HEK293 (cell line): ENCODE data around the gene ASIC1.

Source experiments
- AEBP2 ChIP-seq: fragments of 450-650 bp; formaldehyde crosslinking; IDR thresholded peaks from 2 replicates; pipeline ENCODE4 v1.5.1; 2016; ENCODE audit warnings: missing biosample characterization, missing genetic modification characterization, borderline replicate concordance
- GLI2 ChIP-seq: fragments of 450-650 bp; formaldehyde crosslinking; IDR thresholded peaks from 2 replicates; pipeline ENCODE4; 2017; ENCODE audit warnings: missing biosample characterization, missing genetic modification characterization, low read depth, borderline replicate concordance
- GLIS2 ChIP-seq: fragments of 450-650 bp; formaldehyde crosslinking; IDR thresholded peaks from 2 replicates; pipeline ENCODE4 v1.5.1; 2016; ENCODE audit warnings: missing biosample characterization, missing genetic modification characterization
- INSM2 ChIP-seq: fragments of 450-650 bp; formaldehyde crosslinking; IDR thresholded peaks from 2 replicates; pipeline ENCODE4 v1.5.1; 2016; ENCODE audit warnings: missing biosample characterization, missing genetic modification characterization
- MEIS1 ChIP-seq: sonication (generic); formaldehyde crosslinking; IDR thresholded peaks from 2 replicates; pipeline ENCODE4 v1.8.1; 2022; ENCODE audit warnings: missing genetic modification reagents, mild to moderate bottlenecking, borderline replicate concordance
- MZF1 ChIP-seq: fragments of 450-650 bp; formaldehyde crosslinking; IDR thresholded peaks from 2 replicates; pipeline ENCODE4 v1.5.1; 2017; ENCODE audit warnings: missing biosample characterization, missing genetic modification characterization, borderline replicate concordance
- SP2 ChIP-seq: fragments of 450-650 bp; formaldehyde crosslinking; IDR thresholded peaks from 2 replicates; pipeline ENCODE4 v1.5.1; 2016; ENCODE audit warnings: missing biosample characterization, missing genetic modification characterization
- SP7 ChIP-seq: fragments of 450-650 bp; formaldehyde crosslinking; IDR thresholded peaks from 2 replicates; pipeline ENCODE4 v1.5.1; 2016; ENCODE audit warnings: missing biosample characterization, missing genetic modification characterization
- TRIM28 ChIP-seq: IDR thresholded peaks from 2 replicates; pipeline ENCODE4 v1.6.1; 2011; ENCODE audit warnings: low read length, control low read depth, borderline replicate concordance
- WT1 ChIP-seq: fragments of 450-650 bp; formaldehyde crosslinking; IDR thresholded peaks from 2 replicates; pipeline ENCODE4 v1.5.1; 2016; ENCODE audit warnings: missing biosample characterization, missing genetic modification characterization
- ZBTB10 ChIP-seq: fragments of 450-650 bp; formaldehyde crosslinking; IDR thresholded peaks from 2 replicates; pipeline ENCODE4 v1.5.1; 2016; ENCODE audit warnings: missing biosample characterization, missing genetic modification characterization
- ZBTB7A ChIP-seq: fragments of 450-650 bp; formaldehyde crosslinking; IDR thresholded peaks from 2 replicates; pipeline ENCODE4 v1.5.1; 2016; ENCODE audit warnings: low read depth, missing biosample characterization, missing genetic modification characterization
- ZBTB8A ChIP-seq: fragments of 450-650 bp; formaldehyde crosslinking; IDR thresholded peaks from 2 replicates; pipeline ENCODE4 v1.5.1; 2016; ENCODE audit warnings: missing biosample characterization, missing genetic modification characterization
- ZFP41 ChIP-seq: fragments of 450-650 bp; formaldehyde crosslinking; IDR thresholded peaks from 2 replicates; pipeline ENCODE4 v1.5.1; 2016; ENCODE audit warnings: missing biosample characterization, missing genetic modification characterization, borderline replicate concordance
- ZNF114 ChIP-seq: fragments of 450-650 bp; formaldehyde crosslinking; IDR thresholded peaks from 2 replicates; pipeline ENCODE4 v1.5.0; 2017; ENCODE audit warnings: missing biosample characterization, missing genetic modification characterization
- ZNF121 ChIP-seq: fragments of 450-650 bp; formaldehyde crosslinking; IDR thresholded peaks from 2 replicates; pipeline ENCODE4 v1.5.1; 2016; ENCODE audit warnings: missing biosample characterization, missing genetic modification characterization
- ZNF138 ChIP-seq: fragments of 450-650 bp; formaldehyde crosslinking; IDR thresholded peaks from 2 replicates; pipeline ENCODE4 v1.5.1; 2016; ENCODE audit warnings: missing biosample characterization, missing genetic modification characterization, borderline replicate concordance
- ZNF140 ChIP-seq: fragments of 450-650 bp; formaldehyde crosslinking; IDR thresholded peaks from 2 replicates; pipeline ENCODE4 v1.5.1; 2016; ENCODE audit warnings: missing biosample characterization, missing genetic modification characterization
- ZNF157 ChIP-seq: fragments of 450-650 bp; formaldehyde crosslinking; IDR thresholded peaks from 2 replicates; pipeline ENCODE4 v1.5.1; 2016; ENCODE audit warnings: missing biosample characterization, missing genetic modification characterization
- ZNF174 ChIP-seq: fragments of 450-650 bp; formaldehyde crosslinking; IDR thresholded peaks from 2 replicates; pipeline ENCODE4 v1.5.0; 2017; ENCODE audit warnings: missing biosample characterization, mild to moderate bottlenecking, missing genetic modification characterization
- ZNF184 ChIP-seq: fragments of 450-650 bp; IDR thresholded peaks from 2 replicates; pipeline ENCODE4 v1.5.1; 2018; ENCODE audit warnings: missing biosample characterization, mild to moderate bottlenecking, missing genetic modification characterization
- ZNF280C ChIP-seq: fragments of 450-650 bp; formaldehyde crosslinking; IDR thresholded peaks from 2 replicates; pipeline ENCODE4 v1.5.1; 2016; ENCODE audit warnings: missing biosample characterization, missing genetic modification characterization
- ZNF362 ChIP-seq: fragments of 450-650 bp; formaldehyde crosslinking; IDR thresholded peaks from 2 replicates; pipeline ENCODE4 v1.5.1; 2016; ENCODE audit warnings: missing biosample characterization, missing genetic modification characterization
- ZNF366 ChIP-seq: fragments of 450-650 bp; formaldehyde crosslinking; conservative IDR thresholded peaks from 2 replicates; pipeline ENCODE4 v1.5.1; 2016; ENCODE audit warnings: missing biosample characterization, missing genetic modification characterization
- ZNF394 ChIP-seq: fragments of 450-650 bp; formaldehyde crosslinking; IDR thresholded peaks from 2 replicates; pipeline ENCODE4 v1.5.1; 2016; ENCODE audit warnings: missing biosample characterization, missing genetic modification characterization, mild to moderate bottlenecking, moderate library complexity, borderline replicate concordance
- ZNF571 ChIP-seq: fragments of 450-650 bp; formaldehyde crosslinking; IDR thresholded peaks from 2 replicates; pipeline ENCODE4 v1.5.0; 2017; ENCODE audit warnings: missing biosample characterization, missing genetic modification characterization
- ZNF600 ChIP-seq: fragments of 450-650 bp; formaldehyde crosslinking; IDR thresholded peaks from 2 replicates; pipeline ENCODE4 v1.5.1; 2016; ENCODE audit warnings: missing biosample characterization, missing genetic modification characterization
- ZNF623 ChIP-seq: fragments of 450-650 bp; formaldehyde crosslinking; IDR thresholded peaks from 2 replicates; pipeline ENCODE4 v1.5.1; 2016; ENCODE audit warnings: missing biosample characterization, missing genetic modification characterization
- ZNF704 ChIP-seq: fragments of 450-650 bp; formaldehyde crosslinking; IDR thresholded peaks from 2 replicates; pipeline ENCODE4 v1.5.1; 2016; ENCODE audit warnings: missing biosample characterization, missing genetic modification characterization
- ZNF707 ChIP-seq: fragments of 450-650 bp; formaldehyde crosslinking; IDR thresholded peaks from 2 replicates; pipeline ENCODE4 v1.5.1; 2016; ENCODE audit warnings: missing biosample characterization, missing genetic modification characterization
- ZNF777 ChIP-seq: fragments of 450-650 bp; formaldehyde crosslinking; IDR thresholded peaks from 2 replicates; pipeline ENCODE4 v1.5.1; 2017; ENCODE audit warnings: missing biosample characterization, missing genetic modification characterization, borderline replicate concordance
- ZNF792 ChIP-seq: fragments of 450-650 bp; formaldehyde crosslinking; IDR thresholded peaks from 2 replicates; pipeline ENCODE4 v1.5.1; 2016; ENCODE audit warnings: missing biosample characterization, missing genetic modification characterization

Gene ASIC1

GRCh38 chr12:50103767-50104321 is 46.4 kb downstream of the ASIC1 start, which contains the start of gene GPD1 (continued):
- TF ChIP-seq ZNF140 (tag by site-specific recombination) (no peak), ZNF623 (tag by site-specific recombination) (no peak), ZNF362 (tag by site-specific recombination) (no peak), ZNF707 (tag by site-specific recombination) (no peak), ZNF394 (tag by site-specific recombination) (no peak), ZNF777 (tag by site-specific recombination) (no peak), INSM2 (no peak), ZNF280C (tag by site-specific recombination) (no peak), WT1 (no peak), ZNF600 (tag by site-specific recombination) (peak; percentile 78), ZNF114 (no peak), ZNF121 (tag by site-specific recombination) (no peak), SP7 (no peak), TRIM28 (no peak), GLI2 (no peak), ZNF366 (tag by site-specific recombination) (no peak), ZNF792 (tag by site-specific recombination) (no peak), ZFP41 (tag by site-specific recombination) (no peak), MZF1 (tag by site-specific recombination) (no peak), ZNF184 (tag by site-specific recombination) (no peak), ZBTB10 (tag by site-specific recombination) (no peak), ZNF174 (tag by site-specific recombination) (no peak), ZNF704 (tag by site-specific recombination) (no peak), ZBTB7A (tag by site-specific recombination) (no peak), ZBTB8A (tag by site-specific recombination) (no peak), AEBP2 (tag by site-specific recombination) (no peak), ZNF157 (tag by site-specific recombination) (no peak), ZNF571 (tag by site-specific recombination) (no peak), ZNF138 (no peak), MEIS1 (CRISPR knock-in tag) (no peak), GLIS2 (tag by site-specific recombination) (peak; percentile 40; the same call in 1 of the 2 replicates), SP2 (tag by site-specific recombination) (peak; percentile 26)
